Measurements from ENCODE around the gene TULP3.

DNA sequence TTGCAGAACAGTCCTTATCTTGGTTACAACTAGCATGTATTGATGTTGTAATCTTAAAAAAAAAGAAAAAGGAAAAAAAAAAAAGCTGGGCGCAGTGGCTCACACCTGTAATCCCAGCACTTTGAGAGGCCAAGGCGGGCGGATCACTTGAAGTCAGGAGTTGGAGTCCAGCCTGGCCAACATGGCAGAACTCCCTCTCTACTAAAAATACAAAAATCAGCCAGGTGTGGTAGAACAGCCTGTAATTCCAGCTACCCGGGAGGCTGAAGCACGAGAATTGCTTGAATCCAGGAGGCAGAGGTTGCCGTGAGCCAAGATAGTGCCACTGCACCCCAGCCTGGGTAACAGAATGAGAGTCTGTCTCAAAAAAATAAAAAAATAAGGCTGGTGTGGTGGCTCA lies 42.9 kb downstream of the TULP3 start:
- TF ChIP-seq, protein P1, sequence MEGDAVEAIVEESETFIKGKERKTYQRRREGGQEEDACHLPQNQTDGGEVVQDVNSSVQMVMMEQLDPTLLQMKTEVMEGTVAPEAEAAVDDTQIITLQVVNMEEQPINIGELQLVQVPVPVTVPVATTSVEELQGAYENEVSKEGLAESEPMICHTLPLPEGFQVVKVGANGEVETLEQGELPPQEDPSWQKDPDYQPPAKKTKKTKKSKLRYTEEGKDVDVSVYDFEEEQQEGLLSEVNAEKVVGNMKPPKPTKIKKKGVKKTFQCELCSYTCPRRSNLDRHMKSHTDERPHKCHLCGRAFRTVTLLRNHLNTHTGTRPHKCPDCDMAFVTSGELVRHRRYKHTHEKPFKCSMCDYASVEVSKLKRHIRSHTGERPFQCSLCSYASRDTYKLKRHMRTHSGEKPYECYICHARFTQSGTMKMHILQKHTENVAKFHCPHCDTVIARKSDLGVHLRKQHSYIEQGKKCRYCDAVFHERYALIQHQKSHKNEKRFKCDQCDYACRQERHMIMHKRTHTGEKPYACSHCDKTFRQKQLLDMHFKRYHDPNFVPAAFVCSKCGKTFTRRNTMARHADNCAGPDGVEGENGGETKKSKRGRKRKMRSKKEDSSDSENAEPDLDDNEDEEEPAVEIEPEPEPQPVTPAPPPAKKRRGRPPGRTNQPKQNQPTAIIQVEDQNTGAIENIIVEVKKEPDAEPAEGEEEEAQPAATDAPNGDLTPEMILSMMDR (IDR thresholded peaks at IDR 0.05): no peak
- TF ChIP-seq EP300 (IDR thresholded peaks at IDR 0.05): no peak
- TF ChIP-seq POLR2A (IDR thresholded peaks at IDR 0.05): no peak
